ENCODE measurements around the gene MYO3B. TPM values are rescaled to one million over a fixed set of nuclear protein-coding genes. Genes with fewer than 3 reads are reported as not detected.

Gene MYO3B
- total and polyA plus RNA-seq, 11 donors: 0.09 to 0.19 (median 0.10) TPM; not detected in 8

DNA sequence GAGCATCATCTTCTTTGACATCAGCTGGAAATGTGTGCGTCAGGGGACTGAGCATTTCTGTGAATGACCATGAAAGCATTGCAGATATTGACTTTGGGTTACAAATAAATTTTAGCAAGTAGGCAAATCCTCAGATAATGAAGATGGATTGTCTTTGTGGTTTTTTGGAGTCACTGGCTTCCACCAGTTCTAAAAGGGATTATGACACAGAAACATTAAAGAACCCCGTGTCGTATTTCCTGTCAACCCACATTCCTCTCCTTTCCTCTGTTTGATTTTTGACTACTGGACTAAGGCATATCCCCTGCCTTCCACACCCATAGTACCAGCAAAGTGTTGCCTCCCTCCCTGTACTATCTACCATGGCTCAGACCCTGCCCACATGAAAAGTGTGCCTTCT is 268.1 kb downstream of the MYO3B start:
- 64 to 88% (median 69%) methylated on average over 3 of the region's 3 CpGs for WGBS, 4 donors

DNA sequence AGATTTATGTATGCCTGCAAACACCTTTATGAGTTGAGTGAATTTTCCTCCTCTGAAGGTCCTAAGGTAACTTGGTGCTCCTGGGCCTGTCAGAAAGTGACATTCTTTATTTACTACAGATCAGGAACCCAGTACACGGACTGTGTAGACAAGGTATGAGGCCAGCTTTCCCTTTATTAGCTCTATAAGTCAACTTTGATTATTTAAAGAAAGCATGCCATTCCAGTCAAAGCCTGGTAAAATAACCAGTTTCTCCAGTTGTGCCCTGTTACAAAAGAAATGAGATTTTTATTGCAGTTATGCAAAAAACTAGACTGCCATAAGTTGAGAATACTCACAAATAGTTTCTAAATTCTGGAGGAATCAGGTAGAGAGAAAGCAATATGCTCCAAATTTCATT is 271.1 kb downstream of the MYO3B start:
- no peaks in the 10 kb centered on the region for H3K4me1 ChIP-seq
- no peak overlapping the region for H3K4me3 ChIP-seq
- 83 to 91% (median 88%) methylated on average over 1 of the region's 1 CpG for WGBS, 4 donors
- no peak for DNase-seq
- peaks cover 0 to 5% (median 0%) of the 10 kb centered on the region in 9 donors for H3K27me3 ChIP-seq
- H3K27ac ChIP-seq: no peak overlapping the region
- intact Hi-C loops (cut with DNase I): no loop called here
- H3K9me3 ChIP-seq: peaks cover 0 to 7% (median 0%) of the 10 kb centered on the region in 12 donors
- H3K36me3 ChIP-seq: no peaks in the 10 kb centered on the region
- no peak for ATAC-seq
- no peak for TF ChIP-seq POLR2A (IDR thresholded peaks at IDR 0.05)
- TF ChIP-seq, protein P1, sequence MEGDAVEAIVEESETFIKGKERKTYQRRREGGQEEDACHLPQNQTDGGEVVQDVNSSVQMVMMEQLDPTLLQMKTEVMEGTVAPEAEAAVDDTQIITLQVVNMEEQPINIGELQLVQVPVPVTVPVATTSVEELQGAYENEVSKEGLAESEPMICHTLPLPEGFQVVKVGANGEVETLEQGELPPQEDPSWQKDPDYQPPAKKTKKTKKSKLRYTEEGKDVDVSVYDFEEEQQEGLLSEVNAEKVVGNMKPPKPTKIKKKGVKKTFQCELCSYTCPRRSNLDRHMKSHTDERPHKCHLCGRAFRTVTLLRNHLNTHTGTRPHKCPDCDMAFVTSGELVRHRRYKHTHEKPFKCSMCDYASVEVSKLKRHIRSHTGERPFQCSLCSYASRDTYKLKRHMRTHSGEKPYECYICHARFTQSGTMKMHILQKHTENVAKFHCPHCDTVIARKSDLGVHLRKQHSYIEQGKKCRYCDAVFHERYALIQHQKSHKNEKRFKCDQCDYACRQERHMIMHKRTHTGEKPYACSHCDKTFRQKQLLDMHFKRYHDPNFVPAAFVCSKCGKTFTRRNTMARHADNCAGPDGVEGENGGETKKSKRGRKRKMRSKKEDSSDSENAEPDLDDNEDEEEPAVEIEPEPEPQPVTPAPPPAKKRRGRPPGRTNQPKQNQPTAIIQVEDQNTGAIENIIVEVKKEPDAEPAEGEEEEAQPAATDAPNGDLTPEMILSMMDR (IDR thresholded peaks at IDR 0.05): no peak

More for the DNA sequence above, 268.1 kb downstream of the MYO3B start:
- Histone ChIP-seq H3K4me1 (no peaks in the 10 kb centered on the region), H3K27ac (no peak overlapping the region), H3K4me3 (no peak overlapping the region), H3K9me3 (peaks cover 0 to 7% (median 0%) of the 10 kb centered on the region in 12 donors), H3K27me3 (peaks cover 0 to 5% (median 0%) of the 10 kb centered on the region in 9 donors), H3K36me3 (no peaks in the 10 kb centered on the region)
- no peak for DNase-seq
- intact Hi-C loops (cut with DNase I): no loop called here
- ATAC-seq: no peak
- TF ChIP-seq, protein P1 (IDR thresholded peaks at IDR 0.05): no peak
- no peak for TF ChIP-seq POLR2A (IDR thresholded peaks at IDR 0.05)

DNA sequence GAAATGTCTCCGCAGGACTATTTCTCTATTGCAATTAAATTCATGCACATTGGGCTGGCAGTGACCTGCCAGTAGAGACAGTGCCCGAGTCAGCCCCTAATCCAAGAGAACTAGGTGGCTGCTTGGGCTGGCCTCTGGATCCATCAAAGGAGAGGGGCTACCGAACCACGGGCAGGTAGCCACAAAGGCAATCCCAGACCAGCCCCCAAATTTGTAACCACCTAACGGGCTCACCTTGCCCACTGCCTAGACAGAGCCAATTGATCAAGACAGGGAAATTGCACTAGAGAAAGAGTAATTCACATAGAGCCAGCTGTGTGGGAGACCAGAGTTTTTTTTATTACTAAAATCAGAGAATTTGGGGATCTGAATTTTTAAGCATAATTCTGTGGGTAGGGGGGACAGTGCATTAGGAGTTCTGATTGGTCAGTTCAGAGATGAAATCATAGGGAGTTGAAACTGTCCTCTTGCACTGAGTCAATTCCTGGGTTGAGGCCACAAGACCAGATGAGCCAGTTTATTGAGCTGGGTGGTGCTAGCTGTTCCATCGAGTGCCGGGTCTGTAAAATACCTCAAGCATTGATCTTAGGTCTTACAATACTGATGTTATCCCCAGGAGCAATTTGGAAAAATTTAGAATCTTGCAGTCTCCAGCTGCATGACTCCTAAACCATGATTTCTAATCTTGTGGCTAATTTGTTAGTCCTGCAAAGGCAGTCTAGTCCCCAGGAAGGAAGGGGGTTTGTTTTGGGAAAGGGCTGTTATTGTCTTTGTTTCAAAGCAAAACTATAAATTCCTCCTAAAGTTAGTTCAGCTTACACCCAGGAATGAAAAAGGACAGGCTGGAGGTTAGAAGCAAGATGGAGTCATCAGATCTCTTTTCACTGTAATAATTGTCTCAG is 276.8 kb downstream of the MYO3B start:
- H3K27ac ChIP-seq: no peak overlapping the region
- TF ChIP-seq POLR2A (IDR thresholded peaks at IDR 0.05): no peak
- TF ChIP-seq, protein P1 (IDR thresholded peaks at IDR 0.05): no peak
- ATAC-seq: no peak
- no peaks in the 10 kb centered on the region for H3K36me3 ChIP-seq
- H3K9me3 ChIP-seq: no peaks in the 10 kb centered on the region
- no peak overlapping the region for H3K4me3 ChIP-seq
- H3K27me3 ChIP-seq: no peaks in the 10 kb centered on the region
- DNase-seq: no peak
- intact Hi-C loops (cut with DNase I): no loop called here
- WGBS, 4 donors: 91 to 93% (median 92%) methylated on average over 6 to 7 of the region's 7 CpGs
- H3K4me1 ChIP-seq: no peaks in the 10 kb centered on the region

DNA sequence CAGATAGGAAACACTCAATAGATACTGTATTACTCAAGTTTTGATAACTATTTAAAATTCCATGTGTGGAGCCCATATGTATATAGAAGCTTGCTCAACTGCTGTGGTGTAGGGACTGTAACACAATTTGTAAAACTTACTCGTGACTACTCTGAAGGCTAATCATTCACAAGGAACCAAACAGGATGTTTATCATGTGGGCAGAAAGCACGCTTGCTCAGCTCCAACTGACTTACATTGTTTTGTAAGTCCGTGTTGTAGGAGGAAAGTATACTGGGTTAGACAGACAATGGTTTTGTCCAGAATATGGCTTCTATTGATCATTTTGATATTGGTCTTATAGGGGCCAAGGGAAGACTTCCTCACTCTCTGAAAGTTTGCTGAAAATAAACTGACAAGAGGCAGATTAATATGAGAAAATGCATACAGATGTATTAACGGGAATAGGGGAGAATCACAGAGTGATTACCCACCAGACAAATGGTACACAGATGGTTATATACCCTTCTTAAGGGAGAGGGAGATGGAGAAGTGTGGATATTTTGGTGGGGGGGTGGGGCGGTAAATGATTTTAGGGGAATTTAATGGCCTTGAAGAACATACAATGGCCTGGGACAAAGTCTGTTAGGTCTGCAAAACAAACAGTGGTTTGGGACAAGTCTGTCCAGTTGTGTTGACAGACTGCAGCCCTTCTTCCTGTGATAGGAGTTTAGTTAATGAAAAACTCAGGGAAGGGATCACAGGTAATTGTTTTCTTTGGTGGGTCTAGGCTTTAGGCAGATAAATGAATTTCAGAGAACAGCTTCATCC is 277.9 kb downstream of the MYO3B start:
- no peaks in the 10 kb centered on the region for H3K36me3 ChIP-seq
- no peak overlapping the region for H3K4me3 ChIP-seq
- no peaks in the 10 kb centered on the region for H3K4me1 ChIP-seq
- no peak overlapping the region for H3K27ac ChIP-seq
- 54 to 71% (median 62%) methylated on average over 5 of the region's 5 CpGs for WGBS, 4 donors
- ATAC-seq (no peak), DNase-seq (no peak)
- intact Hi-C loops (cut with DNase I): no loop called here
- no peaks in the 10 kb centered on the region for H3K9me3 ChIP-seq
- H3K27me3 ChIP-seq: no peaks in the 10 kb centered on the region
- no peak for TF ChIP-seq POLR2A (IDR thresholded peaks at IDR 0.05)
- TF ChIP-seq, protein P1 (IDR thresholded peaks at IDR 0.05): no peak
